GM23338 (cell line): Measurements from ENCODE around the gene NDUFAF8.

ENCODE experiments used
- EZH2 ChIP-seq: fragments of 200-600 bp; sonication (generic); IDR thresholded peaks from one replicate; pipeline ENCODE4 v1.8.0; 2017; ENCODE audit warnings: antibody characterized with exemption, mild to moderate bottlenecking, low read depth; ENCODE audit not compliant: unreplicated experiment
- TF ChIP-seq, protein P1 (sequence below), 2 experiments: fragments of 200-600 bp in 1 of 2; sonication (generic) in 1 of 2; conservative IDR thresholded peaks; 2 replicates each; pipeline versions ENCODE4 v1.5.1 to v1.6.1; 2016 to 2017; ENCODE audit warnings: antibody characterized with exemption in 2 of 2, low read depth in 2 of 2, mild to moderate bottlenecking in 2 of 2, moderate library complexity in 1 of 2

DNA sequence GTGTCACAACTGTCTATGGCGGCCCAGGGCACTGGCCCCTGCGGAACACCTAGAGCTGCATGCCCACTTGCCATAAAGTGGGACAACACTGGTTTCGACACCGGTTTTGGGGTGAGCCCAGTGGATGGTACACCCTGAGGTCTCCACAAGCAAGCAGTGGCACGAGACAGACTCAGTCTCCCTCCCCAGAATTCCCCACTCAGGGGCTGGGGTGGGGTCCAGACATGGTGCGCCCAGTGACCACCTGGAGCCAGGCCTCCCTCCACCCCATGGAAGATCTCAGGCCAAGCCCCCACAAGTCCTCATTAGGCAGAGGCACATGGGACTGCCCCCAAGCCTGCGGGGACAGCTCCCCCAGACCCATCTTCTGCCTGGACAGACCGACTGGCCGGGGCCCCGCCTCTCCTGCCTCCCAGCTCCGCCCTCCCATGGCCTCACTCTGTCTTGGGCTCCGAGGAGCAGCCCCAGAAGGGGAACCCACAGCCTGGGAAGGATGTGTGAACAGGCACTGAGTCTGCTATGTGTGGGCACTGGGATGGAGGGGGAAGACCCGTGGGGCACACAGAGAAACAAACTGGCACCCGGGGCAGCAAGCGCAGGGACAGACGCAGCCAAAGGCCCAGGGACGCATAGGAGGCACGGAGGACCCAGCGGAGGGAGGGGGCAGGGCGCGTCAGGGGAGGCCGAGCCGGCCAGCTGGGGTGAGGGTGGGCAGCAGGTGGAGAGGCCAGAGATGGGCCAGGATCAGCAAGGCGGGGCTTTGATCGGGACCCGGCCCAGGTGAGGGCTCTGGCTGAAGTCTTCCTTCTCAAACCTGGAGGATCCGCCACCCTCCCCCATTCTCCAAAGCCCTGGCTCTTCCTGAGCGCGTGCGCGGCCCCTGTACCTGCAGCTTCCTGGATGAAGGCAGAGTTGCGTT lies 3.0 kb upstream of the NDUFAF8 start:
- TF ChIP-seq, protein P1, sequence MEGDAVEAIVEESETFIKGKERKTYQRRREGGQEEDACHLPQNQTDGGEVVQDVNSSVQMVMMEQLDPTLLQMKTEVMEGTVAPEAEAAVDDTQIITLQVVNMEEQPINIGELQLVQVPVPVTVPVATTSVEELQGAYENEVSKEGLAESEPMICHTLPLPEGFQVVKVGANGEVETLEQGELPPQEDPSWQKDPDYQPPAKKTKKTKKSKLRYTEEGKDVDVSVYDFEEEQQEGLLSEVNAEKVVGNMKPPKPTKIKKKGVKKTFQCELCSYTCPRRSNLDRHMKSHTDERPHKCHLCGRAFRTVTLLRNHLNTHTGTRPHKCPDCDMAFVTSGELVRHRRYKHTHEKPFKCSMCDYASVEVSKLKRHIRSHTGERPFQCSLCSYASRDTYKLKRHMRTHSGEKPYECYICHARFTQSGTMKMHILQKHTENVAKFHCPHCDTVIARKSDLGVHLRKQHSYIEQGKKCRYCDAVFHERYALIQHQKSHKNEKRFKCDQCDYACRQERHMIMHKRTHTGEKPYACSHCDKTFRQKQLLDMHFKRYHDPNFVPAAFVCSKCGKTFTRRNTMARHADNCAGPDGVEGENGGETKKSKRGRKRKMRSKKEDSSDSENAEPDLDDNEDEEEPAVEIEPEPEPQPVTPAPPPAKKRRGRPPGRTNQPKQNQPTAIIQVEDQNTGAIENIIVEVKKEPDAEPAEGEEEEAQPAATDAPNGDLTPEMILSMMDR (conservative IDR thresholded peaks at IDR 0.05; ENCODE audit: low read depth in 2 of 2): no peak
- no peak for TF ChIP-seq EZH2
